ENCODE measurements around the gene IL1A. TPM values are rescaled to one million over a fixed set of nuclear protein-coding genes. Genes with fewer than 3 reads are reported as not detected.

Gene IL1A
- total and polyA plus RNA-seq, 10 of the 15 experiments (the other 5 are each of a cell fraction or from before 2014, with no cell fraction given) = 0.10 to 8.7 (median 6.9) TPM

DNA sequence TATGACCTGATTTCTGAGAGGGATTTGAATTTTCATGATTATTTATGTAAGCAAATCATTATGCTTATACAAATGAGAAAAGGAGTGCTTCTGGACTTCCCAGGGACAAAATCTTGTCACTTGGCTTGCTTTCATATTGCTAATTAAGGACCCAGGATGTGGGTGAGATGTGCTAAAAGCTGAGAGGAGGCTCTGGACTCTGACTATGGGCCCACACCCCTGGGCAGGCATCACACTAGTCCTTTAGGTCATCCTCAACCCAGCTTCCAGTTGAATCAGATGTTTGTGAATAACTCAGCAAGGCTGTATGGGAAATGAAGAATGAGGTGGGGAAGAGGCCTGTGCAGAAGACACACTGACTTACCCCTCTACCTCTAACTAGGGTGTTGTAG lies 40.4 kb upstream of the IL1A start:
- Histone ChIP-seq H3K79me2 (ENCODE audit: control insufficient read depth, insufficient read depth, low read length) (no peaks in the 10 kb centered on the region), H3K9me3 (replicated peaks; ENCODE audit: control insufficient read depth, insufficient read depth, low read length) (no peaks in the 10 kb centered on the region), H3K4me3 (no peak overlapping the region), H3K9ac (ENCODE audit: control insufficient read depth, insufficient read depth, low read length) (no peak overlapping the region), H3K27ac (ENCODE audit: control insufficient read depth, insufficient read depth) (peak overlapping the region; percentile 15; the same call in 1 of the 2 replicates), H3K4me2 (ENCODE audit: control insufficient read depth, insufficient read depth) (no peak overlapping the region), H3K36me3 (ENCODE audit: control insufficient read depth in 2 of 2, insufficient read depth in 2 of 2, low read length in 1 of 2) (no peaks in the 10 kb centered on the region), H3K4me1 (ENCODE audit: control insufficient read depth, insufficient read depth, low read length) (peaks cover 15% of the 10 kb centered on the region), H4K20me1 (ENCODE audit: control insufficient read depth, insufficient read depth) (no peaks in the 10 kb centered on the region), H2AFZ (ENCODE audit: control insufficient read depth, low read depth, low read length) (no peak overlapping the region), H3K27me3 (replicated peaks in 1 of 2; ENCODE audit: control insufficient read depth in 2 of 2, insufficient read depth in 2 of 2, low read length in 1 of 2) (no peaks in the 10 kb centered on the region)
- ChIA-PET SMC1A (ENCODE audit: uncharacterized antibody, unreplicated experiment) (interaction anchor here (0.8 to 1.4 kb wide), 4 partner anchors 10 to 64 kb away, joined by 3 read pairs; partner anchors contain the start of gene IL1B), RAD21 (ENCODE audit: unreplicated experiment) (interaction anchor here (1.4 kb wide), 1 partner anchor 12 kb away, joined by 3 read pairs; no protein-coding TSS in a partner anchor), POLR2A (interaction anchor here (0.5 to 1.5 kb wide), 4 partner anchors 14 to 55 kb away, joined by 3 to 4 read pairs (median 3); no protein-coding TSS in a partner anchor), CTCF (interaction anchor here (1.0 to 2.1 kb wide), 2 partner anchors 10 to 76 kb away, joined by 3 to 5 read pairs; no protein-coding TSS in a partner anchor)
- in situ Hi-C loops (cut with MboI) (no loop called here), intact Hi-C loops (cut with micrococcal nuclease; ENCODE audit: unreplicated experiment) (no loop called here)
- FAIRE-seq (no peak), ATAC-seq (no peak), DNase-seq (ENCODE audit: low read depth, low spot score) (no peak)
- no TSS peak for BruUV-seq (replicated peaks)
- TF ChIP-seq SMAD5 (IDR thresholded peaks at IDR 0.05; ENCODE audit: low read depth) = no peak
- no peak for TF ChIP-seq CREM (IDR thresholded peaks at IDR 0.05; ENCODE audit: low read depth)
- TF ChIP-seq, protein P1, sequence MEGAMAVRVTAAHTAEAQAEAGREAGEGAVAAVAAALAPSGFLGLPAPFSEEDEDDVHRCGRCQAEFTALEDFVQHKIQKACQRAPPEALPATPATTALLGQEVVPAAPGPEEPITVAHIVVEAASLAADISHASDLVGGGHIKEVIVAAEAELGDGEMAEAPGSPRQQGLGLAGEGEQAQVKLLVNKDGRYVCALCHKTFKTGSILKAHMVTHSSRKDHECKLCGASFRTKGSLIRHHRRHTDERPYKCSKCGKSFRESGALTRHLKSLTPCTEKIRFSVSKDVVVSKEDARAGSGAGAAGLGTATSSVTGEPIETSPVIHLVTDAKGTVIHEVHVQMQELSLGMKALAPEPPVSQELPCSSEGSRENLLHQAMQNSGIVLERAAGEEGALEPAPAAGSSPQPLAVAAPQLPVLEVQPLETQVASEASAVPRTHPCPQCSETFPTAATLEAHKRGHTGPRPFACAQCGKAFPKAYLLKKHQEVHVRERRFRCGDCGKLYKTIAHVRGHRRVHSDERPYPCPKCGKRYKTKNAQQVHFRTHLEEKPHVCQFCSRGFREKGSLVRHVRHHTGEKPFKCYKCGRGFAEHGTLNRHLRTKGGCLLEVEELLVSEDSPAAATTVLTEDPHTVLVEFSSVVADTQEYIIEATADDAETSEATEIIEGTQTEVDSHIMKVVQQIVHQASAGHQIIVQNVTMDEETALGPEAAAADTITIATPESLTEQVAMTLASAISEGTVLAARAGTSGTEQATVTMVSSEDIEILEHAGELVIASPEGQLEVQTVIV (IDR thresholded peaks at IDR 0.05; ENCODE audit: borderline replicate concordance, partially characterized antibody) = no peak
- no peak for TF ChIP-seq SRF (IDR thresholded peaks at IDR 0.05; ENCODE audit: low read depth in 2 of 2, low read length in 2 of 2)
- TF ChIP-seq GABPA (IDR thresholded peaks at IDR 0.05; ENCODE audit: low read depth) = no peak
- TF ChIP-seq YBX1 (IDR thresholded peaks at IDR 0.05) = no peak

Data from GM12878 (cell line).